Islet precursor cell (in vitro differentiated cells): ENCODE measurements around the gene ASB12.
A peak's percentile ranks its signal among the peaks of the same experiment; 100 is the strongest.

Source experiments
- DNase-seq: peaks from one replicate; pipeline ENCODE4 v3.0.0-alpha.2; 2018

Gene ASB12

GRCh38 chrX:64230123-64230970 lies at the start of gene ASB12:
Gene ASB12 (minus strand): TSS chrX:64230607. CDS start chrX:64225650, 4,957 bp downstream.
- no peak for DNase-seq

GRCh38 chrX:64265265-64265664 lies 34.9 kb upstream of the ASB12 start:
- DNase-seq, result no peak

- no peak for DNase-seq
Measured at GRCh38 chrX:64229154-64229553, 1.3 kb downstream of the ASB12 start.

- DNase-seq, result no peak
Measured at GRCh38 chrX:64218023-64218422, 12.4 kb downstream of the ASB12 start.

GRCh38 chrX:64213989-64214388 lies 16.4 kb downstream of the ASB12 start:
- DNase-seq, result peak; percentile 9

- no peak for DNase-seq
Measured at GRCh38 chrX:64206556-64207162, 23.7 kb downstream of the ASB12 start.

GRCh38 chrX:64205735-64206501 lies 24.5 kb downstream of the ASB12 start:
- peak; percentile 95 for DNase-seq

- DNase-seq, result no peak
Measured at GRCh38 chrX:64205441-64205734, 25.0 kb downstream of the ASB12 start, which contains the start of gene AMER1. Gene AMER1 (minus strand): TSS chrX:64205708. CDS start chrX:64193286, 12,422 bp downstream.

- peak; percentile 64 for DNase-seq
Measured at GRCh38 chrX:64204701-64205440, 25.5 kb downstream of the ASB12 start.

- DNase-seq, result peak; percentile 55
Measured at GRCh38 chrX:64204252-64204651, 26.2 kb downstream of the ASB12 start.

GRCh38 chrX:64202808-64203325 lies 27.5 kb downstream of the ASB12 start:
- no peak for DNase-seq

- no peak for DNase-seq
Measured at GRCh38 chrX:64198036-64198435, 32.4 kb downstream of the ASB12 start.

- DNase-seq, result no peak
Measured at GRCh38 chrX:64196606-64197005, 33.8 kb downstream of the ASB12 start.

GRCh38 chrX:64195862-64196261 lies 34.5 kb downstream of the ASB12 start:
- no peak for DNase-seq

- no peak for DNase-seq
Measured at GRCh38 chrX:64192673-64193072, 37.7 kb downstream of the ASB12 start.

GRCh38 chrX:64192040-64192439 lies 38.4 kb downstream of the ASB12 start:
- peak; percentile 11 for DNase-seq

- peak; percentile 20 for DNase-seq
Measured at GRCh38 chrX:64191281-64192010, 39.0 kb downstream of the ASB12 start.

- peak; percentile 23 for DNase-seq
Measured at GRCh38 chrX:64190136-64190740, 40.2 kb downstream of the ASB12 start.

- no peak for DNase-seq
Measured at GRCh38 chrX:64188901-64189300, 41.5 kb downstream of the ASB12 start.

- DNase-seq, result no peak
Measured at GRCh38 chrX:64187762-64188150, 42.7 kb downstream of the ASB12 start.

GRCh38 chrX:64186974-64187761 lies 43.2 kb downstream of the ASB12 start:
- DNase-seq, result no peak
